HG02623 (cell line): ENCODE measurements around the gene DLK2.
"Not testable (repeated sequence)": the region's sequence is repeated elsewhere in the genome, so short reads cannot be mapped to it uniquely, and the experiment has no call there.

ENCODE experiments used
- ATAC-seq: cut with Tn5 transposase; IDR thresholded peaks from one replicate; pipeline ENCODE4 v1.9.1; 2021; ENCODE audit warnings: moderate library complexity; ENCODE audit not compliant: unreplicated experiment

Gene DLK2

DNA sequence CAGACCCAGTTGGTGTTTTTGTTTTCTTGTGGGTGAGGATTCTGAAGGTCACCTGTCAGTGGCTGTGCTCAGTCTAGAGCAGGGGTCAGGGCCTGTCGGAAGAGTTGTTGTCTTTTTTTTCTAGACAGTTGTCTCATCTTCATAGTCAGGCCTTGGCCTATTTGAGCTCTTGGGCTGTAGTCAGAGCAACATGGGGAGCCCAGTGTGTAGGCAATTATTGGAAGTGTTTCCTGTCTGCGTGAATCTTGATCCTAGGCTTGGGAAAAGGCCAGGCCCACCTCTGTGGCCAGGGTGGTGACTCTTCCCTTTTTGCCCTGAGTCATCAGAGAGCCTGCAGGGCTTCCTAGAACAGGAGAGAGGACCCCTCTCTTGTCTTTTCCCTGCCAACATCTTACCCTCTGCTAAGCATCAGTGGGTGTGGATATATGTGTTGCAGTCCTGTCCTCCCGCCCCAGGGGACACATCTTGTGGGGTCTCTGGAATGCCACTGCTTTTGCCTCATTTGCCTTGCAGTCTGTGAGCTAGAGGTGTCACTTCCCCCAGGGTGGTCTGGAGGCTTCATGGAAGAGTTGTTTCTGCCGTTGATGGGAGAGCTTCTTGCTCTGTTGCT lies 33.4 kb upstream of the DLK2 start:
- ATAC-seq, result no peak

DNA sequence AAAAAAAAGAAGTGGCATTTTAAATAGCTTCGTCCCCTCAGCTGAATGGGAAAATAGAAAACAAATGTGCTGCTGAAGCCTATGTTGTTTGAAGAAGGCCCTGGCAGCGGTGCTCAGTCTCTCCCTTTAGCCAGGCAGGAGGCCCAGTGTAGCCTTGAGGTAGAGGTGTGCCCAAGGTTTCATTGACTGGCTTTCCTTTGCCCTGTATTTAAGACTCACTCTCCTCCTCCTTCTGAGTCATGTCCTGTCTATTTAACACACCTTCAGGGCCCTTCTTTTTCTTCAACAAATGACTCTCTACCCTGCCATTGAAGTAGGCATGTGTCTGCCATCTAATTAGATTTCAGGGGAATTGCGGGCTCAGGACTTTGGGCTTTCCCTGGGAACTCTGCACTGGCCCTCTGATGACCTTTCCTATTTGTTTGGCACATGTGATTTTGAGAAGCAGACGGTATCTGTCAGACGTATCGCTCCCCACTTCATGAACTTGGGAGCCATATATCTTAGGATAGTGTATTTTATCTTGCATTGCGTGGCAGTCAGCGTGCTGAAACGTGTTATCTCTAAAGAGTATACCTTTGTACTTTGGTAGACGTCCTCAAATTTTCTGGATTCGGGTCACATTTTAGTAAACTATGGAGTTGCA lies 26.4 kb upstream of the DLK2 start:
- no peak for ATAC-seq

GRCh38 chr6:43481075-43481474 lies 25.7 kb upstream of the DLK2 start:
- ATAC-seq, result no peak

DNA sequence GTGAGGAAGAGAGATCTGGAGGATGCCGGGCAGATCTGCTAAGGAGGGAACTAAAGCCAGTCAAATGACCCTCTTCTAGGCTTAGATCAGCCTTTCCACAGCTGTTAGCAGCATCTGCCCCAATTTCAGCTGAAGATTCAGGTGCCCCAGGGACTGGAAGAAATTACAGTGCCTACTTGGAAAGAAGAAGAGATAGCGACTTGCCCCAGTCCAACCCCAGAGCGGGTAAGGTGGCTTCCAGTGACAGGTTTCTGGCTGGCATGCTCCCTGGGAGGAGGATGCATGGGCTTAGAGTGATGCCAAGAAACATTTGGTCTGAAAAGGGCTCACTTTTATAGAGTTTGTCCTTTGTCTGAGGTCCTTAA lies 22.6 kb upstream of the DLK2 start:
- no peak for ATAC-seq

DNA sequence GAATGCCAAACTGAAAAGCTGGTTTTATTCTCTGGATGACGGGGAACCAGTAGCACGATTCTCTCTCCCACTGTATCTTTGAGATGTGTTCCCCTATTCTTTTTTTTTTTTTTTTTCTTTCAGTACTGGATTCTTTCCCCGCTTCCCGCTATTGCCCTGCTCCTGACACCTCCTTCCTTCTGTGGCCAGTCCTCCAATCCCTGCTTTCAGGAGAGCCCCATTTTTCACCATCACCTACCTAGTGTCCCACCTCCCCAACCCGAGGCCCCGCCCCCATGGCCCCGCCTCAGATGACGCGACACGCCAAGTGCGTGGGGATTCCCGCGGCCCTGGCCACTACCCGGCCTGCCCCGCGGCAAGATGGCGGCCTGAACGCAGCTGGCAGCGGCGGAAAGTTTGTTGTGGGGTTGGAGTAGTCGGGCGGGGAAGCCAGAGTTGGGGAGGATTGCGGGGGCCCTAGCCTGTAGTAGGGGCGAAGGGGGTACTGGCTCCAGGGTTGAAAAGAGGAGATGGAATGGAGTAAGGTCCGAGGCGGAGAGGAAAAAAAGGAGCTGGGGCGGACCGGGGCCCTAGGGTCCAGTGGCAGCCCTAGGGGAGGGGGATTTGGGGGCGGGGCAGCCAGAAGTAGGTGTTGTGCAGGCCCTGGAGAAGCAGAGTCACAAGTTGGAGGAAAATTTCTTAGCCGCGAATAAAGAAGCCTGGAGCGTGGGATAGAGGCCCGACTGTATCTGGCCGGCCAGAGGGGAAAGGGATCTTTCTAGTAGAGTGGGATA lies 22.1 kb upstream of the DLK2 start, which contains the start of gene TJAP1:
Gene TJAP1, plus strand, starts transcription at position 336 of the 773 bp plus-strand sequence. CDS start 21,432 bp downstream, outside the sequence.
- peak; percentile 99 for ATAC-seq

DNA sequence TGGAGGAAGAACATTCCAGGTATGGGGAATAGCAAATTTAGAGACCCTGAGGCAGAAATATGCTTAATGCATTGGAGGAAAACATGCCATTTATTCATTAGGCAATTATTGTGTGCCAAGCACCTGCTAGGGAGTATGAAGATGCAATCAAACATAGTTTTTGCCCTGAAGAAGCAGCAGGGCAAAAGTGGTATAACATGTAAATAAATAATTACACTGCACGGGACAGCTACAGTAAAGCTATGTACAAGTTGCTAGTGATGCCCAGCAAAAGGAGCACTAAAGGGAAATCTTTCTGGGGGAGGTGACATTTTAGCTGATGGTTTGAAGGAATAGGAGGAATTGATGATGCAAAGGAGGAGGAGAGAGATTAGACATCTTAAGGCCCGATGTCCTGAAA lies 21.4 kb upstream of the DLK2 start:
- ATAC-seq, result no peak

DNA sequence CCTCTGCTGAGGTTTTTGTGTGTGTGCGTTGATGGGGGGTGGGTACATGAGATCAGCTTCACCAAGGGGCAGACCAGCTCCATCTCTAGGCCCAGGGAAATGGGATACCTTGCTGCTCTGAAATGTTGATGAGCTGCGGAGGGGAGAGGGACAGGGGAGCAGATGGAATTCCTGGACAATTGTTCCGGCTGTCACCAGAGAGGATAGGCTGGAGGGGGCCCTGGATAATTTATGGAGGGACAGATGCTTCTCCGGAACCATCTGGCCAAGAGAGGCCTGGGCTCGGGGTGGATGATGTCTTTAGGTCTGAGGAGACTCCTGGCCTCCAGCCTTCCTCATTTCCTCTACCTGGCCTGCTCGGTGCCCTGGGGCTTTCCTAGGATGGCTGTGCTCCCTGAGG lies 20.2 kb upstream of the DLK2 start:
- ATAC-seq, result no peak

- ATAC-seq, result no peak
Measured at GRCh38 chr6:43472515-43472914, 17.2 kb upstream of the DLK2 start.

GRCh38 chr6:43471399-43471798 lies 16.1 kb upstream of the DLK2 start:
- ATAC-seq, result no peak

DNA sequence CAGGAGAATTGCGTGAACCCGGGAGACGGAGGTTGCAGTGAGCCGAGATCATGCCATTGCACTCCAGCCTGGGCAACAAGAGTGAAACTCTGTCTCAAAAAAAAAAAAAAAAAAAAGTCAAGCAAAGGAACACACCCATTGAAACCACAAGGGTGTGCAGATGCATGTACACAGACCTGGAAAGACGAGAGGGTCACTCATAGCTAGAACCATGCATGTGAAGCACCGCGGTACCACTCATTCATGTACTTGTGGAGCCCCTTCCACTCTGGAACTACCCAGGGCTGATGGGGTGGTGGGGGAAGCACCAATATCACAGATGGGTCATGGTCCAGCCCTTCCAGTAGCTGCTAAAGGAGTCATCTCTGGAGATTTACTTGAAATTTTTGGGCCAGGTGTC lies 14.6 kb upstream of the DLK2 start:
- no peak for ATAC-seq

DNA sequence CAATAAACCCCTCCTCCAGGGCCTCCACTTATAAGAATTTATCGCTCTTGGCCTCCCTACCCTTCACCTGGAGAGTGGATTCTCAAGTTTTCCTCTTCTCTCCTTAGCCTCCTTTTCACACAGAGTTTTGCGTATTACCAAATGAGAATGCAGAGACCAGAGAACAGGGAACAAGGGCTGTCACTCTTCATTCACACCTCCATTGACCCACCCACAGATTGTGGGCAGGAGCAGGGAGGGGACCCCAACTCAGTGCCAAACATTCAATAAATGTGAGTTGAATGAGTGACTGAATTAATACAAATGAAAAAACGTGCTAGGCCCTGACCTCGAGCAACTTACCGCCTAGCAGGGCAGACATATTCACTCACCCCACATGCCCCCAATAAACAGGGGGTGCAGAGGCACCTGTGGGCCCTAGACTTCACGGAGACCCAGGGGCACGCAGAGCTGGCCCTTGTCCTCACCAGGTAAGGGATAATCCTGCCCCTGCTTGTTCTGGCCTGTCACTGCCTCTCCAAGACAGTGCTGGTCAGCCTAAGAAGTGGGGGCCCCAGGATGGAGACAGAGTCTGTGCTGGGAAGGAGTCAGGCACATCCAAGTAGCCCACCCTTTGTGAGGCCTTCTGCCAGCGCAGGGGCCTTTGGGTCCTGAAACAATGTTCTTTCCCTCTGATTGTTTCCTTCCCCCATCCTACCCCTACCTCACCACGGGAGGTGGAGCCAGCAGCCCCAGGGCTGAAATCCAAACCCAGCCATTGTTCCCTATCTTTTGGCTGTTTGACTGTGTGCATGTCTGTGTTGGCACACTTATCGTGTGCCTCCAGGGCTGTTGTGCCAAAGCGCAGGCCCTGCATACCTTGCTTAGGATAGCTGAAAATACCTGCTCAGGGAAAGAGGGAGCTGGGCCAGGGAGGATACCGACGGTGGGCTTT lies 13.7 kb upstream of the DLK2 start:
- no peak for ATAC-seq

DNA sequence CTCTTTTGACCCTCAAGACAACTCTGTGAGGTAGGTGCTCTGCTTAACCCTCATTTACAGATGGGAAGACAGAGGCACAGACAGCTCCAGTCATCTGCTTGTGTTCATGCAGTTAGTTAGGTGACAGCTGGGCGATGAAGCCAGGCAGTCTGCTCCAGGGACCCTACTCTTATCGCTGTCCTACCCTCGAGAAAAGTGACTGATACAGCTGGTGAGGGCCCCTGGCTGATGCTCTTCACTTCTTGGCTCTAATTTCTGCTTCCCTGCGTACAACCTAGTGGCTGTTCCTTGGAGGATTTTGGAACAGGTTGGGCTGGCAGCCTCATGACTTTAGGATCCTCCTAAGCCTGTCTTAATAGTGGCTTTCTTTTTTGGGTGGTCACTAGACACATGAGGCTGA lies 12.9 kb upstream of the DLK2 start:
- no peak for ATAC-seq

- no peak for ATAC-seq
Measured at GRCh38 chr6:43467752-43468151, 12.4 kb upstream of the DLK2 start.

- not testable (repeated sequence) for ATAC-seq
Measured at GRCh38 chr6:43467265-43467664, 11.9 kb upstream of the DLK2 start.

- ATAC-seq, result no peak
Measured at GRCh38 chr6:43465948-43466347, 10.6 kb upstream of the DLK2 start.

DNA sequence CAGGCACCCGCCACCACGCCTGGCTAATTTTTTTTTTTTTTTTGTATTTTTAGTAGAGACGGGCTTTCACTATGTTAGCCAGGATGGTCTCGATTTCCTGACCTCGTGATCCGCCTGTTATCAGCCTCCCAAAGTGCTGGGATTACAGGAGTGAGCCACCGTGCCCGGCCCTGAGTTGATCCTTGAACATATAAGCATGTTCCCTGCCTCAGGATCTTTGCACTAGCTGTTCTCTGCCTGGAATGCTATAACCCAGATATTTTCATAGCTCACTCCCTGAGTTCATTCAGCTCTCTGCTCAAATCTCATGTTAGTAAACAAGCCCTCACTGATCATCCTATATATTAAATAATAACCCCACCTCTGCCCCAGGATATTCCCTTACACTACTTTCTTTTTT lies 9.0 kb upstream of the DLK2 start:
- ATAC-seq, result no peak

DNA sequence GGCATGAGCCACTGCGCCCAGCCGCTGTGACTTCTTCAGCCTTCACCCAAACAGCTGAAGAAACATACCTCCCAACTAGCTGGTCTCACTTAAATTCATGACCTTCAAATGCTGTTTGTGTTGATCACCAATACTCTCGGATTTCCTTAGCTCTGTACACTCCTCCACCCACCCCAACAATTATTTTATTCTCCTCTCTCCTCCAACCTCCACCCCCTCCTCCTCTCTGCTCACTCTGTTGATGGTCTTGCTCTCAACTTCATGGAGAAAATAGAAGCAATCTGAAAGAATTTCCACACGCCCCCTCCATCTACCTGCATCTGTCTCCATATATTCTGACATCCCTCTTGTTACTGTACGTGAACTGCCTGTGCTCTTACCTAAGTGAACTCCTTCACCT lies 6.6 kb upstream of the DLK2 start:
- no peak for ATAC-seq

- ATAC-seq, result no peak
Measured at GRCh38 chr6:43460032-43460431, 4.7 kb upstream of the DLK2 start.

- no peak for ATAC-seq
Measured at GRCh38 chr6:43459535-43459934, 4.2 kb upstream of the DLK2 start.

- ATAC-seq, result not testable (repeated sequence)
Measured at GRCh38 chr6:43458154-43458553, 2.8 kb upstream of the DLK2 start.

DNA sequence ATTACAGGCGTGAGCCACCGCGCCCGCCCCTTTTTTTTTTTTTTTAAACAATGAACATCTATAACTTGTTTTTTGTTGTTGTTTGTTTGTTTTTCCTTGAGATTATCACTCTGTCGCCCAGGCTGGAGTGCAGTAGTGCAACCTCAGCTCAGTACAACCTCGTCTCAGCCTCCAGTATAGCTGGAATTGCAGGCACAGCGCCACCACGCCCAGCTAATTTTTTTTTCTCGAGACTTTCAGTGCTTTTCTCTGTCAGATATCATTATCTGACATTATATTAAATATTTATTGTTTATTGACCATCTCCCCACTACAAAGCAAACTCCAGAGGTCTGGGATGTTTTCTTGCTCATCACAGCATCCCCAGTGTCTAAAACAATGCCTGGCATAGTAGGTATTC lies 2.3 kb upstream of the DLK2 start:
- no peak for ATAC-seq
